Measurements from ENCODE around the gene LASP1. TPM values are rescaled to one million over a fixed set of nuclear protein-coding genes. Genes with fewer than 3 reads are reported as not detected.

The LASP1 gene
- total RNA-seq, 3 donors from 2014 or later: 88.7 to 145 (median 92.8) TPM

DNA sequence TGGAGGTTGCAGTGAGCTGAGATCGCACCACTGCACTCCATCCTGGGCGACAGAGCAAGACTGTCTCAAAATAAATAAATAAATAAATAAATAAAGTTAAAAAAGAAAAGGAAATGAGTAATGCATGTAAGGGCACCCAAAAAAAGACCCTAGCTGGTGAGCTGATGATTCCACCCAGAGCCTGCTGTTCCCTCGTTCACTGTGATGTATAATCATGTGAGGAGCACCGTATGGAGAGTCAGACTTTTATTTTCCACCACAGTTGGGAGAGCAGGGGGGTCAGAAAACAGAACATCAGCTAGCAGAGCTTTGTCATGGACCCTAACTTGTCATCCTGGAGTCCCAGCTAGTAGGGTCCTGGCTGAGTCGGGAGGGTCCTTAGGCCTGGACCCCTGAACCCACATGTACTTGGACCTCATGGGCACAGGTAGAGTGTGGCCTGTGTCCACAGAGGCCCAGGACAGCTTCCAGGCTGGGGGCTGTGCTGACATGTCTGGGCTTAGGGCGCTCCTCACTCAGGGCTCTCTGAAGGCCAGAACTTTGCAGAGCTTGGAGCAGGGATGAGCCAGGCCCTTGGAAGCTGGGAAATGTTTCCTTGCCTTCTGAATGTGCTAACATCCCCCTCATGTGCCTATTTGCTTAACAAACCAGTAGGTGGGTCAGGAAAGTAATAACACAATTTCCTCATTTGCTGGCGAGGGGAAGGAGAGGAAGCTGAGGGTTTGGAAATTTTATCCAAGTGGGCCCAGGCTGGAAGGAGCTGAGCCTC lies 36.8 kb downstream of the LASP1 start:
- Histone ChIP-seq H3K36me3 (no peaks in the 10 kb centered on the region), H3K9me3 (no peaks in the 10 kb centered on the region), H3K4me3 (no peak overlapping the region), H3K4me1 (peaks cover 0 to 4% of the 10 kb centered on the region in 2 donors), H3K27me3 (no peaks in the 10 kb centered on the region), H3K27ac (peak overlapping the region; percentile 40 to 81)
- intact Hi-C loops (cut with DNase I; ENCODE audit: low total_unique reads): no loop called here
- TF ChIP-seq POLR2AphosphoS5 (IDR thresholded peaks at IDR 0.05): no peak
- no peak for TF ChIP-seq POLR2A (IDR thresholded peaks at IDR 0.05)
- TF ChIP-seq, protein P1, sequence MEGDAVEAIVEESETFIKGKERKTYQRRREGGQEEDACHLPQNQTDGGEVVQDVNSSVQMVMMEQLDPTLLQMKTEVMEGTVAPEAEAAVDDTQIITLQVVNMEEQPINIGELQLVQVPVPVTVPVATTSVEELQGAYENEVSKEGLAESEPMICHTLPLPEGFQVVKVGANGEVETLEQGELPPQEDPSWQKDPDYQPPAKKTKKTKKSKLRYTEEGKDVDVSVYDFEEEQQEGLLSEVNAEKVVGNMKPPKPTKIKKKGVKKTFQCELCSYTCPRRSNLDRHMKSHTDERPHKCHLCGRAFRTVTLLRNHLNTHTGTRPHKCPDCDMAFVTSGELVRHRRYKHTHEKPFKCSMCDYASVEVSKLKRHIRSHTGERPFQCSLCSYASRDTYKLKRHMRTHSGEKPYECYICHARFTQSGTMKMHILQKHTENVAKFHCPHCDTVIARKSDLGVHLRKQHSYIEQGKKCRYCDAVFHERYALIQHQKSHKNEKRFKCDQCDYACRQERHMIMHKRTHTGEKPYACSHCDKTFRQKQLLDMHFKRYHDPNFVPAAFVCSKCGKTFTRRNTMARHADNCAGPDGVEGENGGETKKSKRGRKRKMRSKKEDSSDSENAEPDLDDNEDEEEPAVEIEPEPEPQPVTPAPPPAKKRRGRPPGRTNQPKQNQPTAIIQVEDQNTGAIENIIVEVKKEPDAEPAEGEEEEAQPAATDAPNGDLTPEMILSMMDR (IDR thresholded peaks at IDR 0.05): no peak
- no peak for DNase-seq (ENCODE audit: low spot score in 2 of 2)

DNA sequence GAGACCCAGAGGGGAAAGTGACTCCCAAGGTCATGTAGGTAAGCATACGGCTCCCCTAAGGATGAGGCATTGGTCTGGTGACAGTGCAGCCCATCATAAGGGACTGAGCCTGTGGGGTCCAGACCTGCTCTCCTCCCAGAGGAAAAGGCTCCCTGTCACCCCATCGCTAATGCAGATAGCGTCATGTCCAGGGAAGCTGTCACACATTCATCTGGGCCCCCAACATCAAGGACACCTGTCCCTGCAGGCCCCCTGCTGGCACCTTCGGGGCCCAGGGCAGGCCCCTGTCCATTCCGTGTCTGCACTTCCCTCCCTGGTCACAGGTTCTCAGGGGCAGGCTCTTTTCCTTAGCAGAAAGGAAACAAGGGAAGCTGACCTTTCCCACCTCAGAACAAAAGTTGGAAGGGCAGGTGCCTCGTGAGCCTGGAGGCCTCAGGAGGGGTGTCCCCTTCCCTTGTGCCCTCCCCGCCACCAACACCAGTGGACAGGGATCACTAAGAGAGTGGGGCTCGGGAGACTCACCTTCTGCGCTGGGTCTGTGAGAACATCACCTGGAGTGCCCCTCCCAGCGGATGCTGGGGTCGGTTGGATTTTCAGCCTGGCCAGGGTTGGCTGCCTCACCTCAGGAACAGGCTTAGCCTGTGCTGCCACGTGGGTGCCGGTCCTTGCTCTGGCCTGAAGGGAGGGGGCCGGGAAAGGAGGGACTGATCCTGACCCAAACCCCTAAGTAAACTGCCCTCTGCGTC lies 38.2 kb downstream of the LASP1 start:
- intact Hi-C loops (cut with DNase I; ENCODE audit: low total_unique reads): no loop called here
- Histone ChIP-seq H3K4me1 (peaks cover 0 to 4% of the 10 kb centered on the region in 2 donors), H3K27me3 (no peaks in the 10 kb centered on the region), H3K9me3 (no peaks in the 10 kb centered on the region), H3K4me3 (no peak overlapping the region), H3K27ac (peak overlapping the region; percentile 0 to 81), H3K36me3 (no peaks in the 10 kb centered on the region)
- DNase-seq (ENCODE audit: low spot score in 2 of 2): no peak
- TF ChIP-seq POLR2AphosphoS5 (IDR thresholded peaks at IDR 0.05) (no peak), POLR2A (IDR thresholded peaks at IDR 0.05) (no peak)
- TF ChIP-seq, protein P1 (IDR thresholded peaks at IDR 0.05): no peak

DNA sequence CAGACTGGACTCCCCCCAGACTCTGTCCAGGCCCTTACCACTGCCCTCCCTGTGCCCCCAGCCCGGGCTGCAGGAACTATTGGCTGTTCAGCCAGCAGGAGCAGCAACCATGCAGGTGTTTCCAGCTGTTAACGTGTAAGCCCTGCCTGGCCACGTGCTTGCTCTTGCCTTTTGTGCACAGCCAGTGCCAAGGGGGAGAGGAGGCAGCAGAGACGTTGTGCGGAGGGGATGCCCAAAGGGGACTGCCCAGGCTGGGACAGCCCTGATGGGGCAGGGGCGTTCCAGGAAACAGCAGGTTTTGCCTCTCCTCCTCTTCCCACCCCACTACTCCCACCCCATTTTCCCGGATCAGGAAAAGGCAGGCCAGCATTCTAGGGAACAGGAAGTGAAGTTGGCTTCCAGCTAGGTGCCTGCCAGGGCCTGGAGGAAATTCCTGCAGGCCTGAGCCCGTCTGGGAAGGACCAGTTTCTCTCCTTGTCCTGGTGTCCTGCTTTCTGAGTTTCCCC lies 38.9 kb downstream of the LASP1 start:
- no peak for DNase-seq (ENCODE audit: low spot score in 2 of 2)
- no peaks in the 10 kb centered on the region for H3K9me3 ChIP-seq
- no peaks in the 10 kb centered on the region for H3K36me3 ChIP-seq
- peaks cover 0 to 4% of the 10 kb centered on the region in 2 donors for H3K4me1 ChIP-seq
- no peak overlapping the region for H3K4me3 ChIP-seq
- TF ChIP-seq, protein P1 (IDR thresholded peaks at IDR 0.05): no peak
- TF ChIP-seq POLR2A (IDR thresholded peaks at IDR 0.05) (no peak), POLR2AphosphoS5 (IDR thresholded peaks at IDR 0.05) (no peak)
- H3K27me3 ChIP-seq: no peaks in the 10 kb centered on the region
- H3K27ac ChIP-seq: peak overlapping the region; percentile 0 to 81
- intact Hi-C loops (cut with DNase I; ENCODE audit: low total_unique reads): no loop called here

DNA sequence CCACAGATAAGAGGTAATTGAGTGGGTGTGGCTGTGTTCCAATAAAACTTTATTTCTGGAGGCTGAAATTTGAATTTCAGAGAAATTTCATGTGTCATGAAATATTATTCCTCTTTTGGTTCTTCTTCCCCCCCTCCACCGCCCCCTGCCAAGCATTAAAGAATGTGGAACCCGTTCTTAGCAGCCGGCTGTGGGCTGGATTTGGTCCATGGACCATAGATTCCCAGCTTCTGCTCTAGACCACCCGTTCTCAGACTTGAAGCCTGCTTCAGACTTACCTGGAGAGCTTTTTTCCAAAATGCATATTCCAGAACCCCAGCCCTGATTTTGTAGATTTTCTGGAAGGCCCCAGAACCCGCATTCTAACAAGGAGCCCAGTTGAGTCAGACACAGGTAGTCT lies 40.5 kb downstream of the LASP1 start:
- Histone ChIP-seq H3K4me3 (no peak overlapping the region), H3K27ac (no peak overlapping the region), H3K4me1 (peaks cover 0 to 4% of the 10 kb centered on the region in 2 donors), H3K27me3 (no peaks in the 10 kb centered on the region), H3K9me3 (no peaks in the 10 kb centered on the region), H3K36me3 (no peaks in the 10 kb centered on the region)
- no peak for TF ChIP-seq POLR2A (IDR thresholded peaks at IDR 0.05)
- no peak for TF ChIP-seq POLR2AphosphoS5 (IDR thresholded peaks at IDR 0.05)
- TF ChIP-seq, protein P1 (IDR thresholded peaks at IDR 0.05): no peak
- intact Hi-C loops (cut with DNase I; ENCODE audit: low total_unique reads): no loop called here
- DNase-seq (ENCODE audit: low spot score in 2 of 2): no peak
